Caco-2 (cell line): ENCODE measurements around the gene ABCA4. TPM values are rescaled to one million over a fixed set of nuclear protein-coding genes. Genes with fewer than 3 reads are reported as not detected.
"Not testable (repeated sequence)": the region's sequence is repeated elsewhere in the genome, so short reads cannot be mapped to it uniquely, and the experiment has no call there.

Experiments used
- BruUV-seq: library from RNA; stranded (reverse); fragments of 400-500 nt; replicated peaks from 2 replicates; lab custom pipeline; 2021; lab: Mats Ljungman, UMichigan
- CTCF ChIA-PET: fragments of 300-600 bp; sonication (Branson Sonifier 250); formaldehyde crosslinking; loops from one replicate; lab custom pipeline; 2022; ENCODE audit warnings: antibody characterized with exemption; lab: Charles Lee
- POLR2A ChIA-PET: fragments of 300-600 bp; sonication (Branson Sonifier 250); formaldehyde crosslinking; loops from one replicate; lab custom pipeline; 2022; ENCODE audit warnings: antibody characterized with exemption; lab: Charles Lee
- DNase-seq, 2 experiments: peaks; one replicate each; pipeline versions ENCODE4 v3.0.0 to v3.0.0-alpha.2; 2020 to 2022
- H3K27me3 ChIP-seq: replicated peaks from 2 replicates; pipeline ENCODE4 v1.6.0; 2011; ENCODE audit warnings: low read length; ENCODE audit not compliant: control insufficient read depth, insufficient read depth
- H3K36me3 ChIP-seq: 2 replicates; pipeline ENCODE4 v1.5.1; 2011; ENCODE audit warnings: low read length; ENCODE audit not compliant: control insufficient read depth, insufficient read depth
- H3K4me1 ChIP-seq: fragments of 250-450 bp; sonication (Bioruptor Pico); 2 replicates; pipeline ENCODE4 v1.5.1; 2020; ENCODE audit warnings: mild to moderate bottlenecking
- H3K4me3 ChIP-seq: 2 replicates; pipeline ENCODE4 v1.5.1; 2011; ENCODE audit warnings: low read depth, mild to moderate bottlenecking, control low read depth, low read length
- H3K9me3 ChIP-seq: fragments of 250-450 bp; sonication (Bioruptor Pico); 2 replicates; pipeline ENCODE4 v1.5.1; 2020; ENCODE audit warnings: mild to moderate bottlenecking, moderate library complexity
- H3K27ac Mint-ChIP-seq: one replicate; pipeline ENCODE4 v1.8.0; 2022; ENCODE audit warnings: mixed read lengths; ENCODE audit not compliant: unreplicated experiment
- H3K27me3 Mint-ChIP-seq: one replicate; pipeline ENCODE4 v1.8.0; 2022; ENCODE audit warnings: mixed read lengths; ENCODE audit not compliant: insufficient read depth, unreplicated experiment
- H3K36me3 Mint-ChIP-seq: one replicate; pipeline ENCODE4 v1.8.0; 2022; ENCODE audit warnings: mild to moderate bottlenecking, mixed read lengths; ENCODE audit not compliant: insufficient read depth, unreplicated experiment
- H3K4me1 Mint-ChIP-seq: one replicate; pipeline ENCODE4 v1.8.0; 2022; ENCODE audit warnings: low read depth, mixed read lengths; ENCODE audit not compliant: unreplicated experiment
- H3K4me3 Mint-ChIP-seq: one replicate; pipeline ENCODE4 v1.8.0; 2022; ENCODE audit warnings: mild to moderate bottlenecking, moderate library complexity, mixed read lengths; ENCODE audit not compliant: unreplicated experiment
- H3K9me3 Mint-ChIP-seq: one replicate; pipeline ENCODE4 v1.8.0; 2022; ENCODE audit warnings: mixed read lengths; ENCODE audit not compliant: unreplicated experiment
- CTCF ChIP-seq, 2 experiments: fragments of 200-600 bp in 1 of 2; IDR thresholded peaks; 1 replicate in 1 of 2; 2 replicates in 1 of 2; pipeline versions ENCODE4 v1.5.1 to v1.8.0; 2011 to 2022; ENCODE audit warnings: antibody characterized with exemption in 1 of 2, control low read depth in 1 of 2, inconsistent platforms in 1 of 2, low read depth in 1 of 2, low read length in 1 of 2, mild to moderate bottlenecking in 1 of 2, moderate library complexity in 1 of 2; ENCODE audit not compliant: insufficient read depth in 1 of 2, severe bottlenecking in 1 of 2, unreplicated experiment in 1 of 2
- intact Hi-C: fragments of 100-400 bp; cut with micrococcal nuclease; formaldehyde crosslinking; loops from one replicate; pipeline ENCODE4 v1.10.0; 2022; ENCODE audit not compliant: unreplicated experiment
- total RNA-seq: library from RNA; stranded (reverse); gene quantifications from 2 replicates; pipeline ENCODE4 v1.2.3, GENCODE V29; 2022

ABCA4 gene
- total RNA-seq, 1 experiment from 2014 or later: 1.8 TPM

- BruUV-seq: no TSS peak
- Mint-ChIP-seq H3K27ac (no peak overlapping the region), H3K27me3 (no peaks in the 10 kb centered on the region), H3K36me3 (no peaks in the 10 kb centered on the region), H3K9me3 (no peaks in the 10 kb centered on the region), H3K4me1 (no peaks in the 10 kb centered on the region), H3K4me3 (no peak overlapping the region)
- Histone ChIP-seq H3K4me1 (no peaks in the 10 kb centered on the region), H3K27me3 (no peaks in the 10 kb centered on the region), H3K4me3 (no peak overlapping the region), H3K36me3 (no peaks in the 10 kb centered on the region), H3K9me3 (no peaks in the 10 kb centered on the region)
- POLR2A ChIA-PET: no interaction called here
- intact Hi-C loops: no loop called here
- no peak for TF ChIP-seq CTCF (IDR thresholded peaks at IDR 0.05; ENCODE audit: insufficient read depth in 1 of 2, low read depth in 1 of 2, low read length in 1 of 2, severe bottlenecking in 1 of 2, unreplicated experiment in 1 of 2)
- CTCF ChIA-PET: no interaction called here
- DNase-seq: no peak
These were observed 34.0 kb upstream of the ABCA4 start for GRCh38 chr1:94154989-94155388.

GRCh38 chr1:94153133-94153532 lies 32.2 kb upstream of the ABCA4 start:
- Mint-ChIP-seq H3K9me3 (no peaks in the 10 kb centered on the region), H3K4me1 (no peaks in the 10 kb centered on the region), H3K4me3 (no peak overlapping the region), H3K27ac (no peak overlapping the region), H3K36me3 (no peaks in the 10 kb centered on the region), H3K27me3 (no peaks in the 10 kb centered on the region)
- ChIA-PET POLR2A (no interaction called here), CTCF (no interaction called here)
- intact Hi-C loops: no loop called here
- H3K4me3 ChIP-seq: no peak overlapping the region
- H3K9me3 ChIP-seq: no peaks in the 10 kb centered on the region
- no peaks in the 10 kb centered on the region for H3K36me3 ChIP-seq
- H3K27me3 ChIP-seq: no peaks in the 10 kb centered on the region
- no TSS peak for BruUV-seq
- TF ChIP-seq CTCF (IDR thresholded peaks at IDR 0.05; ENCODE audit: insufficient read depth in 1 of 2, low read depth in 1 of 2, low read length in 1 of 2, severe bottlenecking in 1 of 2, unreplicated experiment in 1 of 2): no peak
- no peak for DNase-seq
- H3K4me1 ChIP-seq: no peaks in the 10 kb centered on the region

- H3K36me3 ChIP-seq, POLR2A ChIA-PET, H3K9me3 ChIP-seq, H3K9me3 Mint-ChIP-seq, H3K27me3 Mint-ChIP-seq, H3K4me3 Mint-ChIP-seq, H3K4me1 Mint-ChIP-seq, BruUV-seq, H3K4me3 ChIP-seq, H3K36me3 Mint-ChIP-seq, DNase-seq, H3K4me1 ChIP-seq, CTCF ChIA-PET, H3K27ac Mint-ChIP-seq, intact Hi-C loops, H3K27me3 ChIP-seq: not testable (repeated sequence)
These were observed 28.2 kb upstream of the ABCA4 start for GRCh38 chr1:94149166-94149565.

GRCh38 chr1:94146273-94146672 lies 25.3 kb upstream of the ABCA4 start:
- DNase-seq: no peak
- Histone ChIP-seq H3K9me3 (no peaks in the 10 kb centered on the region), H3K4me3 (no peak overlapping the region), H3K4me1 (no peaks in the 10 kb centered on the region), H3K36me3 (no peaks in the 10 kb centered on the region), H3K27me3 (no peaks in the 10 kb centered on the region)
- ChIA-PET POLR2A (no interaction called here), CTCF (no interaction called here)
- no peak for TF ChIP-seq CTCF (IDR thresholded peaks at IDR 0.05; ENCODE audit: insufficient read depth in 1 of 2, low read depth in 1 of 2, low read length in 1 of 2, severe bottlenecking in 1 of 2, unreplicated experiment in 1 of 2)
- H3K27me3 Mint-ChIP-seq: no peaks in the 10 kb centered on the region
- no TSS peak for BruUV-seq
- H3K27ac Mint-ChIP-seq: no peak overlapping the region
- no peak overlapping the region for H3K4me3 Mint-ChIP-seq
- H3K36me3 Mint-ChIP-seq: no peaks in the 10 kb centered on the region
- no peaks in the 10 kb centered on the region for H3K4me1 Mint-ChIP-seq
- intact Hi-C loops: no loop called here
- no peaks in the 10 kb centered on the region for H3K9me3 Mint-ChIP-seq
